Measurements from ENCODE around the gene ZXDB.
"Not testable (repeated sequence)": the region's sequence is repeated elsewhere in the genome, so short reads cannot be mapped to it uniquely, and the experiment has no call there.

ZXDB gene

DNA sequence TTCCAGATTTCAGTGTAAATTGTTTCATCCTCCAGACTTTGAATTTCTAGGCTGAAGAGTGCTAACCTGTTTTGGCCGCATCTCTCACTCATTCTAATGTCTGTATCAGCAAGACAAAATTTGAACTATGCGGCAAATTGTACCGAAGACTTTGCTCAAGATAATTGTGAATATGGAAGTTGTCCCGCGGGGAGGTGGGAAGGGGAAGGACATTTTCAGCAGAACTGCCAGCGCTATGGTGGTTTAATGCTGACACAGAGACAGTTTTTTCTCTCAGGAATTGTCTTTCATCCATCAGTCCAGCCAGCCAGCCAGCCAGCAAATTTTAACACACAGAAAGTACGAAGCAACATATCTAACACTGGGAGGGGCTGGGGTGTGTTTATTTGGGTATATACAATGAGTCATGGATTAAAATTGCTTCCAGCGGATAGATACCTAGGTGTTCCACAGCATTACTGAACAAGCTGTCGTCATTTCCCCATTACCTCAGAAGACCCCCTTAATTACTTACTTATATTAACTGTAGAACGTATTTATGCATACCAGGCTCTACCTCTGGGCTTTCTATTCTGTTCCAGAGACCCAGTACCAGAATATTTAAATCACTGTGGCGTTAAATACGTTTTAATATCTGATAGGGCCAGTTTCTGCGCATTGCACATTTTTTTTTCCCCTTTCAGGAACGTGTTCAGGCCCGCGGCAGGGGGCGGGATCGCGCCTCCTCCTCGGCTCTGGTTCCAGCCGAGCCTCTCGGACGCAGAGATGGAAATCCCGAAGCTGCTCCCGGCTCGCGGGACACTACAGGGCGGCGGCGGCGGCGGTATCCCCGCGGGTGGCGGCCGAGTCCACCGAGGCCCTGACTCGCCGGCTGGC lies at the start of gene ZXDB:
Gene ZXDB, plus strand, starts transcription at position 728 of the 876 bp plus-strand sequence. Its CDS starts 38 bp downstream, at position 766.
- DNase-seq: not testable (repeated sequence)

DNA sequence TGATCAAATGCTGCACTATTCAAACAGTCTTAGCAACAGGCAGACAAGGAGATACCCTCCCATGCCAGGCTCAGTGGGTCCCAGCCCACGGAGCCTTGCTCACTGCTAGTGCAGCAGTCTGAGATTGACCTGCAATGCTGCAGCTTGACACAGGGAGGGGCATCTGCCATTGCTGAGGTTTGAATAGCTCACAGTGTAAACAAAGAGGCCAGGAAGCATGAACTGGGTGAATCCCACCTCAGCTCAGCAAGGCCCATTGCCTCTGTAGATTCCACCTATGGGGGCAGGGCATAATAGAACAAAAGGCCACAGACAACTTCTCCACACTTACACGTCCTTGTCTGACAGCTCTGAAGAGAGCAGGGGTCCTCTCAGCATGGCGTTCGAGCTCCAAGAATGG lies 26.6 kb upstream of the ZXDB start:
- no peak for DNase-seq

DNA sequence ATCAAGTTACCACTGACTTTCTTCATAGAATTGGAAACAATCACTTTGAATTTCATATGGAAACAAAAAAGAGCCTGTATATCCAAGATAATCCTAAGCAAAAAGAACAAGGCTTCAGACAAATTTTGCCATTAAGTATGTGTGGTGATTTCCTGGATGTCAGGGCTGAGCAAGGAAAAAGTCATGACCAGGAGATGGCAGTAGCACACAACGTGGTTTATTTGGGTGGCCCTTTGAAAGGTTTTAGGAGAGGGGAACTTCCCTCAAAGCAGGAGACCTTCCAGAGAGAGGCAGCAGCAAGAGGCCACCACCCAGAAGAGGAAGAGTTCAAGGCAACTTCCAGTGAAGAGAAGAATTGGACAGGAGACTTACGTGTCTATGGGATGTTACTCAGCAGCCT lies 18.1 kb upstream of the ZXDB start:
- DNase-seq: peak; percentile 23

DNA sequence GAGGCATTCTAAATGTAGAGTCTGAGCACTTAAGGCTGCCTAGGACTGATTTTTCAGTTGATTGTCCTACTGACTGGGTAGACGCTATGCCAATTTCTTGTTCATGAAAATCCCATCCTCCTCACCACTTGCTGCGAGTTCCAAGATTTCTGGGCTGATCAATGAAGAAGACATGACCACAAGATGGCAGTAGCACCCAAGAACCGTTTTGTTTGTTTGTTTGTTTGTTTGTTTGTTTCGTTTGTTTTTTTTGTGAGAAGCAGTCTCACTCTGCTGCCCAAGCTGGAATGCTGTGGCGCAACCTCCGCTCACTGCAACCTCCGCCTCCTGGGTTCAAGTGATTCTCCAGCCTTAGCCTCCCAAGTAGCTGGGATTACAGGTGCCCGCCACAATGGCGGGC lies 8.9 kb upstream of the ZXDB start:
- DNase-seq: not testable (repeated sequence)

DNA sequence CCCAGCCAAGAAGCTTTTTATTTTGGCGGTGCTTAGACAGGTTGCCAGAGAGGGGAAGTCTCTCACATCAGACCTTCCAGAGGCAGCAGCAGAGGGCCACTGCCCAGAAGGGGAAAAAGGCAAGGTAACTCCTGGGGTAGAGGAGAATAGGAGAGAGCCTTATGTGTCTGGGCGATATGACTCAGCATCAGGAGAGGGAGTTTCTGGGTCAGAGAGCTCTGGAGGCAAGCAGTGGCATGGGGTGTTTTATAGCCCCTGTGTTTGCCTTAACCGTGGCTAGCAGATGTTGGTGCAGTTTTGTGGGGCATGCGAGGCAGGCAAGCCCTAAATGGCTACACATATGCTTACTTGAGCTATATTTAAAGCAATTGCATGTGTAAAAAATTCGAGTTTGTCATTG lies 8.3 kb upstream of the ZXDB start:
- DNase-seq: no peak

DNA sequence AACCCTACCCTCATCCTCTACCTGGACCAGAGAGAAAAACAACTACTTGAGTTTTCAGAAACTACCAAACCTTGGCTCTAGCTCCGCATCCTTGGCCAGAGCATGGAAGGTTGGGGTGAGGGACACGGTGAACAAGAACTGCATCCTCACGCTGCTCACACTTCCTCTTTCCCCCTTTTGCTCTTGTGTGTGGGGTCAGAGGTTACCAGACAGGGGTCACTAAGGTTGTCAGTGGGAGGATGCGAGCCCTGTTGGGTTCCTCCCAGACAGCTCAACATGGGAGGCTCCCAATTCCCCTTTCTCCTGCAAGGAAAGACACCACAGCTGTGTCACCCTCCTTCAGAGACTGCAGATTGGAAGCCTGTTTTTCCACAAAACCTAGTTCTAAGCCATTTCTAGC lies 5.5 kb upstream of the ZXDB start:
- no peak for DNase-seq

DNA sequence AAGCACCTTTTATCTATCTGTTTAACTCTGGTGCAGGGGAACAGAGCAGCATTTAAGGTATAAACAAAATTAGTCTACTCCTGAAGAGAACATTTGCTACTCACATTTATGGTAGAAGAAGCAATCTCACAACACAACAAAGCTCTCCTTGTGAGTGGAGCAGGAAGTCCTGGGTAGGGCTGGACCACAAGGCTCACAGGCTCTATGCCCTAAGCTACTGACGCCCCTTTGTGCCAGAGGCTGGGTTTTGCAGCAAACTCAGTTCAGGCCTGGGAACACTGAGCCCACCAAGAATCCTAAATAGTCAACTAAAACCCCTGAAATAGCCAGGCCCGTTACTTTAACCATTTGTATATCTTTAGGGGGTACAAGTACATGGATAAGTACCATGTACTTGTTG lies 4.7 kb upstream of the ZXDB start:
- DNase-seq: no peak

DNA sequence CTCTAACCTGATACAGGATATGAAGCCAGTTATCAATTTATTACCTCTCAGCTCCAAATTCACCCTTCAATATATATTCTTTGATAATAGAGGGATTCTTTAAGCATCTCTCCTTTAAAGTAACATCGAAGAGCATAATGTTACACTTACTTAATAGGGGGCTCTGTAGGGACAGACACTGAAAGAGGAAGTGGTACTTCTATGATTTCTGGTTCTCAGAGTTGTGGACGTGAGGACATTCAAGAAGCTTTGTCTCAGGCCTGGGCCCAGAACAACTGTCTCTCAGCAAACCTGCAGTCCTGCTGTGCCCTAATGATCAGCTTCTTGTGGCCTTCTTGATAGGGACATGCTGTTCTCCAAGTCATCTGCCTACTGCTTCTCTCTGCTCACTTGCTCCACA lies 4.2 kb upstream of the ZXDB start:
- no peak for DNase-seq

DNA sequence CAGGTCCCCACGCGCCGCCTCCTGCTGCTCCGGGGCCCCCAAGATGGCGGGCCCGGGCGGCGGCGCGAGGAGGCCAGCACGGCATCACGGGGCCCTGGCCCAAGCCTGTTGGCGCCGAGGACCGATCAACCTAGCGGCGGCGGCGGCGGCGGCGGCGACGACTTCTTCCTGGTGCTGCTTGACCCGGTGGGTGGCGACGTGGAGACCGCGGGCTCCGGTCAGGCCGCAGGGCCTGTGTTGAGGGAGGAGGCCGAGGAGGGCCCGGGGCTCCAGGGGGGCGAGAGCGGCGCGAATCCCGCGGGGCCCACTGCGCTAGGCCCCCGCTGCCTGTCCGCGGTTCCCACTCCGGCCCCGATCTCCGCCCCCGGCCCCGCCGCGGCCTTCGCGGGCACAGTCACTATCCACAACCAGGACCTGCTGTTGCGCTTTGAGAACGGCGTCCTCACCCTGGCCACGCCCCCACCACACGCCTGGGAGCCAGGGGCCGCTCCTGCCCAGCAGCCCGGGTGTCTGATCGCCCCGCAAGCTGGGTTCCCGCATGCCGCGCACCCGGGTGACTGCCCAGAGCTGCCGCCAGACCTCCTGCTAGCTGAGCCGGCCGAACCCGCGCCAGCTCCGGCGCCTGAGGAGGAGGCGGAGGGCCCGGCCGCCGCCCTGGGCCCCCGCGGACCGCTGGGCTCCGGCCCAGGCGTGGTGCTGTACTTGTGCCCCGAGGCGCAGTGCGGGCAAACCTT lies 516 bp downstream of the ZXDB start:
- DNase-seq: peak; percentile 24

DNA sequence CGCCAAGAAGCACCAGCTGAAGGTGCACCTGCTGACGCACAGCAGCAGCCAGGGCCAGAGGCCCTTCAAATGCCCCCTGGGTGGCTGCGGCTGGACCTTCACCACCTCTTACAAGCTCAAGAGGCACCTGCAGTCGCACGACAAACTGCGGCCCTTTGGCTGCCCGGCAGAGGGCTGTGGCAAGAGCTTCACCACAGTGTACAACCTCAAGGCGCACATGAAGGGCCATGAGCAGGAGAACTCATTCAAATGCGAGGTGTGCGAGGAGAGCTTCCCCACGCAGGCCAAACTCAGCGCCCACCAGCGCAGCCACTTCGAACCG lies 1.0 kb downstream of the ZXDB start:
- DNase-seq: not testable (repeated sequence)

DNA sequence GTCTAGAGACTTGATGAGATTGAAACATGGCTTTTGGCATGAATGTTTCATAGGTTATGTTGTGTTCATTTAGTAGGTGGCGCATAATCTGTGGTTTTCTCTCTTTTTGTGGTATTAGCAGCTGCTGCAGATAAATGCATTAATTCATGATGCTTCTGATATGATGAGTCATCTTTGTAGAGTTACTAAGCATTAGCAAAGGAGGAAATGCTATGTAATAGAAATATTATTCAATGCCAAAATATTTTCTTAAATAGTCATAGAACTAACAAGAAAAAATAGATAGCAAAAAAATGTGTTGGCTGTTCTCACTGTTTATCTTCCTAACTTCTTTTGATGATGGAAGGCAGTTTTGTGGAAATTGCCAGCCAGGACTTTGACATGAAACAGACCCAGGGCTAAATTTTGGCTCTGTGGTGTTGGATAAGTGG lies 3.6 kb downstream of the ZXDB start:
- no peak for DNase-seq

DNA sequence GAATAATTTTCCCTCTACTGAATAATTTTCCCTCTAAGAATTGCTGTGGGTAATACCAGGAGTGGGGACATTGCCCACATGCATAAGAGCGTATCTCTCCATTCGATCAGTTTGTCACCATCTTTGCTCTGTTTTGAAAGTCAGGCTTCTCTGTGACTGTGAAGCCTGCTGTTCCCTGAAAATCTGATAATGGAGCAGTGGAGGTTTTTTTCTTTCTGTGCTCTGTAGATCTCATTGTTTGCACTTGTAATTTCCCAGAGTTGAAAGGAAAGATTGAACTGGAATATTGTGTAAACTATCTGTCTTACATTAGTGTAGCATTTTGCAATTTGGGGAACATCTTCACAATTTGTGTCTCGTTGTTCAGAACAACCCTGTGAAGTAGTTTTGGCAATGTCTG lies 4.3 kb downstream of the ZXDB start:
- DNase-seq: no peak

DNA sequence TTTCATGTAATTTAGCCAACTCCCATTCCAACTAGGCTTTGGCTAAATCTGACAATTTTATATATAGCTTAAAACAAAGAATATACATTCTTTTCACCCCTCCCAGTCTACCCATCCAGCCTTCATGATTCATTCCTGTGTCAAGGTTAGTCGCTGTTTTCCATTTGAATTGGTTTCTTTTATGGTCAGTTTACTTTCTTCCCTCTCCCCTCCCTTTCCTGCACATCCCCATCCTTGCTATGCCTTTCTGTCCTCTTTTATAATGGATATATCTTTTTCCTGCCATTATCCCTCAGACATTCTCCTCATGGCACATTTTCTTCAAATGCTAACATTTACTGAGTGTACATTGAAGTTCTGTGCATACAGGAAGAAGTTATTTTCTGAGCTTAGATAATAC lies 4.7 kb downstream of the ZXDB start:
- no peak for DNase-seq

DNA sequence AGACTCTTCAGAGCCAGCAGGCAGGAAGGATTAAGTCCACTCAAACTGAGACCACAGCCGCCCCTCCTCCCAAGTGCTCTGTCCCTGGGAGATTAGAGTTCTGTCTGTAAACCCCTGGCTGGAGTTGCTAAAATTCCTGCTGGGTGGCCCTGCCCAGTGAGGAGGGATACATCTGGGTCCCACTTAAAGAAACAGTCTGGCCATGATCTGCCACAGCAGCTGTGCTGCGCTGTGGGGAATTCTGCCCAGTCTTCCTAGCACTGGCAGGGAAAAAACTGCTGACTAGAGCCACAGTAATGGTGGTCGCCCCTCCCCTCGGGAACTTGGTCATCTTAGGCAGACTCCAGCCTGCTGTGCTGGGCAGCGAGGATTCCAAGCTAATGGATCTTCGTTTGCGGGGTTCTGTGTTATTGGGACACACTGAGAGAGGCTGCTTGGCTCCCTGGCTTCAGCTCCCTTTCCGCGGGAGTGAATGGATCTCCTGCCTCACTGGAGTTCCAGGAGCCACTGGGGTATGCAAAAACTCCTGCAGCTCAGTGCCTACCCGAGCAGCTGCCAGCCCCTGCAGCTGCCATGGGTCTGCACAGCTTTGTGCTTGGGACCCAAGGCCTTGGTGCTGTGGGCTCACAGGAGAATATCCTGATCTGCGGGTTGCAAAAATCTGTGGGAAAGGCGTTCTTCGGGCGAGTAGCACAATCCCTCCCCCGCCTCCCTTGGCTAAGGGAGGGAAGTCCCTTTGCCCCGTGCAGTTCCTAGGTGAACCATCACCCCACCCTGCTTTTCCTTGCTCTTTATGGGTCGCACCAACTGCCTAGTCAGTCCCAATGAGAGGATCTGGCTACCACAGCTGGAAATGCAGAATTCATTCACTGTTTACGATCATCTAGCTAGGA lies 15.7 kb downstream of the ZXDB start:
- DNase-seq: no peak

DNA sequence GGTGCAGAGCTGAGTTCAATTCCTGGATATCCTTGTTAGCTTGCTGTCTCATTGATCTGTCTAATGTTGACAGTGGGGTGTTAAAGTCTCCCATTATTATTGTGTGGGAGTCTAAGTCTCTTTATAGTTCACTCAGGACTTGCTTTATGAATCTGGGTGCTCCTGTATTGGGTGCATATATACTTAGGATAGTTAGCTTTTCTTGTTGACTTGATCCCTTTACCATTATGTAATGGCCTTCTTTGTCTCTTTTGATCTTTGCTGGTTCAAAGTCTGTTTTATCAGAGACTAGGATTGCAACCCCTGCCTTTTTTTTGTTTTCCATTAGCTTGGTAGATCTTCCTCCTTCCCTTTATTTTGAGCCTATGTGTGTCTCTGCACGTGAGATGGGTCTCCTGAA lies 21.5 kb downstream of the ZXDB start:
- DNase-seq: not testable (repeated sequence)

DNA sequence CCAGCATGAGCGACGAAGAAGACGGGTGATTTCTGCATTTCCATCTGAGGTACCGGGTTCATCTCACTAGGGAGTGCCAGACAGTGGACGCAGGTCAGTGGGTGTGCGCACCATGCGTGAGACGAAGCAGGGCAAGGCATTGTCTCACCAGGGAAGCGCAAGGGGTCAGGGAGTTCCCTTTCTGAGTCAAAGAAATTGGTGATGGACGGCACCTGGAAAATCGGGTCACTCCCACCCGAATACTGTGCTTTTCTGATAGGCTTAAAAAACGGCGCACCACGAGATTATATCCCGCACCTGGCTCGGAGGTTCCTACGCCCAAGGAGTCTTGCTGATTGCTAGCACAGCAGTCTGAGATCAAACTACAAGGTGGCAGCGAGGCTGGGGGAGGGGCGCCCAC lies 37.6 kb downstream of the ZXDB start:
- DNase-seq: not testable (repeated sequence)

DNA sequence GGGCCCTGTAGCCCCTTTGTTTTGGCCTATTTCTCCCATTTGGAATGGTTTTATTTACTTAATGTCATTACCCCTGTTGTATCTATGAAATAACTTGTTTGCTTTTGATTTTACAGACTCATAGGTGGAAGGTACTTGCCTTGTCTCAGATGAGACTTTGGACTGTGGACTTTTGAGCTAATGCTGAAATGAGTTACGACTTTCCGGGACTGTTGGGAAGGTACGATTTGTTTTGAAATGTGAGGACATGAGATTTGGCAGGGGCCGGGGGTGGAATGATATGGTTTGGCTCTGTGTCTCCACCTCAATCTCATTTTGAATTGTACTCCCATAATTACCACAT lies 48.8 kb downstream of the ZXDB start:
- DNase-seq: no peak

DNA sequence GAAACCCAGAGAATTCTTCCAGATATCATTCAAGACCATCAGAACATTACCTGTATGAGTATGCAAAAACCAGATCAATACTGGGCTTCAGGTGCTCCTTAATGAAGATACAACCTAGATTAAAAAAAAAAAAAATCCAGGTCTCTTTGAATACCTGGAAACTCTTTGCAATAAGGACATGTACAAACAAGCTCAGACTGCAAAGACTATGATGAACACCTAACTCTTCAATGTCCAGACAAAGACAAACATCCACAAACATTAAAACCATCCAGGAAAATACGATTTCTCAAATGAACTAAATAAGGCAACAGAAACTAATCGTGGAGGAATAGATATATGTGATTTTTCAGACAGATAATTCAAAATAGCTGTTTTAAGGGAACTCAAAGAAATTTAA lies 49.5 kb downstream of the ZXDB start:
- no peak for DNase-seq

DNA sequence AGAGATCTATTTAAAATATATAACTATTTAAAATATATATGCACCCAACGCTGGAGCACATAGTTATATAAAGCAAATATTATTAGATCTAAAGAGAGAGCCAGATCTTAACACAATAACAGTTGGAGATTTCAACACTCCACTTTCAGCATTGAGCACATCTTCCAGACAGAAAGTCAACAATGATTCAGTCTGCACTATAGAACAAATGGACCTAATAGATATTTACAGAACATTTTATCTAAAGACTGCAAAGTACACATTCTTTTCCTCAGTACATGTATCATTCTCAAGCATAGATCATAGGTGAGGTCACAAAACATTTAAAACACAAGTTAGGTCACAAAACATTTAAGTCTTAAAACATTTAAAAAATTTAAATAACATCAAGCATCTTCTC lies 51.9 kb downstream of the ZXDB start:
- no peak for DNase-seq

DNA sequence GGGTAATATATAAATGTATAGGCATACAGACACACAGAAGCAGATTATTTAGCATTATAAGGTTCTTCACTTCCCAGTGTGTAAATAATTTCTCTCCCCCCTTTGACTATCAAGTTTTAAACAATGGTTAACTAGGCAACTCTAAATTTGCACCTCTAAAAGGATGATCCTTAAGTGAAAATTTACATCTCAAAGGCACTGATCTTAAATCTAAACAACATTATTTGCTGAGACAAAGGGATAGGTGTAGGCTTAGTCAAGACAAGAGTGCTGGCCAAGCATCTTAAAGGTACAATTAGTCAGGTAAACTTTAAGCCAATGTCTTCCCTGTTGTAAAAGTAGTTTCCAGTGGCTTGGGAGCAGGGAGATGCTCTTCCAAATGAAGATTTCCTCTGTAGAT lies 55.2 kb downstream of the ZXDB start:
- DNase-seq: no peak

All from activated CD8-positive, alpha-beta memory T cell treated with anti-CD3 and anti-CD28 coated beads, Interleukin-2, amount 50 U/mL, for 4 hours (primary cell).